Measurements from ENCODE around the gene ABLIM2. TPM values are rescaled to one million over a fixed set of nuclear protein-coding genes. Genes with fewer than 3 reads are reported as not detected.

The ABLIM2 gene
- total and polyA plus RNA-seq, 2 donors (not counting 1 experiment from before 2014, with no cell fraction given), result 3.3 to 79.0 TPM

DNA sequence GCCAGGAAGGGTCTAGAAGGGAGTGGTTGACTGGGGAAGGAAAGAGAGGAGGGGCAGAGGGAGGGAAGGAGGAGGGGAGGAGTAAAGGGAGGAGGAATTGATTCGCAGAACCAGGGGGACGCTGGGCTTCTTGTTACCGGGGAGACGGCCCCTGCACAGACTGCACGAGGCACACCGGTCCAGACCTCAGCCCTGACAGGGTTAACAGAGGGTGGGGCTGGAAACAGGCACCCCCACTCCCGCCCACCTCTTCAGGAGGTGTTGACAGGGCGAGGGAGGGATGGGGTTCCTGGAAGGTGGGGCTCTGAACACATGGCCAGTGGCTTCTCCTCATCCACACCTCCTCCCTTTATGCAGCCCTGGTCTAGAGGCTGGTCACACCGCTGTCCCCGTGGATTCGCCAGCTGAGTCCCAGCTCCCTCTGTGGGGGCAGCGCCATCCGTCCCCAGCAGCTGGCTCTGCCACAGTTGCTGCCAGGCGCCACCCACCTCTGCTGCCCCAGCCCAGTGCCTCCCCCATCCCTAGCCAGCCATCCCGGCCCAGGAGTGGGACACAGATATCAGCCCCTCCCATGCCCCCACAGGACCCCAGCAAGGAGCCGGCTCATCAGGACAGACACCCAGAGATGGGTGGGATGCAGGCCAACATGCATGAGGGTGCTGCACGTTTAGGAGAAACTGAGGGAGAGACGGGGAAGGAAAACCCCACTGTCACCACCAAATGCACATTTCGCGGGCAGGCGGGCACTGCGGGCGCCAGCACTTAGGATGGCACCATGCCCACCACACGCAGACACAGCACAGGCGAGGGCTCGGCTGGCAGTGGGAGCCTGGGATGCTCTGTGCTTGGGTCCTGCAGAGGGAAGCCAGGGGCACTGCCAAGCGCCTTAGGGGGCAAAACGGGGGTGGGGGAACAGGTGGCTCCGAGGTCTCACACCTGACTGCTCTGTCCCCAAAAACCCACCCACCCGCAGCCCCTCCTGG is 87.6 kb downstream of the ABLIM2 start:
- Mint-ChIP-seq H3K4me1 (no peaks in the 10 kb centered on the region), H3K27me3 (peaks cover 21% of the 10 kb centered on the region), H3K27ac (no peak overlapping the region), H3K4me3 (no peak overlapping the region), H3K9me3 (ENCODE audit: insufficient read depth) (no peaks in the 10 kb centered on the region)
- Histone ChIP-seq H2AFZ (ENCODE audit: insufficient read depth, low read depth, low read length, poor library complexity, severe bottlenecking) (no peak overlapping the region), H3K4me1 (ENCODE audit: control insufficient read depth in 2 of 2, insufficient read depth in 2 of 2, low read length in 2 of 2) (no peaks in the 10 kb centered on the region), H3K9ac (ENCODE audit: low read length) (no peak overlapping the region), H3K4me2 (replicated peaks; ENCODE audit: low read depth, low read length, poor library complexity, severe bottlenecking) (no peak overlapping the region), H4K20me1 (ENCODE audit: control insufficient read depth, insufficient read depth, low read length, poor library complexity, severe bottlenecking) (no peaks in the 10 kb centered on the region), H3K9me3 (ENCODE audit: control extremely low read depth in 1 of 3, control insufficient read depth in 2 of 3, insufficient read depth in 1 of 3, low read length in 2 of 3) (no peaks in the 10 kb centered on the region), H3K79me2 (ENCODE audit: control insufficient read depth, insufficient read depth, low read length) (no peaks in the 10 kb centered on the region), H3K27me3 (replicated peaks in 1 of 4; ENCODE audit: control extremely low read depth in 1 of 4, control insufficient read depth in 3 of 4, insufficient read depth in 4 of 4, low read length in 3 of 4) (peaks cover 0 to 7% (median 0%) of the 10 kb centered on the region in 4 experiments), H3K36me3 (replicated peaks in 1 of 2; ENCODE audit: control extremely low read depth in 1 of 2, control insufficient read depth in 1 of 2, extremely low read depth in 1 of 2, insufficient read depth in 2 of 2, low read length in 1 of 2) (no peaks in the 10 kb centered on the region), H3K27ac (ENCODE audit: low read length in 2 of 2) (no peak overlapping the region), H3K4me3 (ENCODE audit: control extremely low read depth in 1 of 5, extremely low read depth in 1 of 5, insufficient read depth in 1 of 5, low read depth in 2 of 5, low read length in 4 of 5) (no peak overlapping the region)
- POLR2A ChIA-PET, result interaction anchor here (0.6 kb wide), 1 partner anchor 92 kb away, joined by 8 read pairs; no protein-coding TSS in a partner anchor
- ATAC-seq (ENCODE audit: low read depth) (no peak), DNase-seq (no peak)
- 57% methylated on average over 28 of the region's 30 CpGs for WGBS (ENCODE audit: insufficient coverage)
- intact Hi-C loops (cut with micrococcal nuclease), result no loop called here
- no peak for TF ChIP-seq CTCF (IDR thresholded peaks at IDR 0.05)
- TF ChIP-seq EZH2 (IDR thresholded peaks at IDR 0.05; ENCODE audit: borderline replicate concordance, insufficient read depth, low read depth, low read length, poor library complexity, severe bottlenecking), result no peak
- CTCF ChIA-PET, result no interaction called here
